H1 (cell line): ENCODE measurements around the gene COL21A1.

ENCODE experiments used
- CTCF ChIP-seq, 3 experiments: IDR thresholded peaks; 1 replicate in 2 of 3; 2 replicates in 1 of 3; pipeline versions ENCODE4 v1.5.1 to v1.6.1; 2011; ENCODE audit warnings: low read length in 3 of 3, mild to moderate bottlenecking in 3 of 3, inconsistent platforms in 2 of 3, low read depth in 1 of 3, moderate library complexity in 1 of 3; ENCODE audit not compliant: insufficient read depth in 1 of 3; ENCODE audit errors: control extremely low read depth in 1 of 3
- MAX ChIP-seq: IDR thresholded peaks from 2 replicates; pipeline ENCODE4 v1.6.1; 2012; ENCODE audit warnings: inconsistent platforms
- POLR2A ChIP-seq, 2 experiments: IDR thresholded peaks; 1 replicate in 1 of 2; 2 replicates in 1 of 2; pipeline ENCODE4 v1.6.1; 2011; ENCODE audit warnings: low read depth in 2 of 2, low read length in 2 of 2, mild to moderate bottlenecking in 2 of 2; ENCODE audit errors: control extremely low read depth in 1 of 2
- RNF2 ChIP-seq: fragments of 200-900, 300-1000 bp; sonication (generic); IDR thresholded peaks from 2 replicates; pipeline ENCODE4 v1.7.1; 2016; ENCODE audit warnings: borderline replicate concordance, low read depth, mild to moderate bottlenecking, antibody characterized with exemption, low read length; ENCODE audit not compliant: poor library complexity, severe bottlenecking; ENCODE audit errors: missing control alignments
- RXRA ChIP-seq: IDR thresholded peaks from 2 replicates; pipeline ENCODE4 v1.6.1; 2011; ENCODE audit warnings: low read depth, mild to moderate bottlenecking, low read length, moderate library complexity; ENCODE audit not compliant: insufficient read depth
- TEAD4 ChIP-seq: IDR thresholded peaks from 2 replicates; pipeline ENCODE4 v1.6.1; 2012; ENCODE audit warnings: low read depth, low read length, inconsistent platforms, mixed read lengths

GRCh38 chr6:56155634-56156141 lies 91.7 kb downstream of the COL21A1 start:
- TF ChIP-seq POLR2A (IDR thresholded peaks at IDR 0.05; ENCODE audit: control extremely low read depth in 1 of 2, low read depth in 2 of 2, low read length in 2 of 2) (no peak), RNF2 (no peak), CTCF (IDR thresholded peaks at IDR 0.05; ENCODE audit: control extremely low read depth in 1 of 3, insufficient read depth in 1 of 3, low read depth in 1 of 3, low read length in 3 of 3) (no peak), TEAD4 (no peak), RXRA (no peak), MAX (no peak)
